ENCODE results near the gene KCNN1.
"Not testable (repeated sequence)": the region's sequence is repeated elsewhere in the genome, so short reads cannot be mapped to it uniquely, and the experiment has no call there.

The KCNN1 gene

DNA sequence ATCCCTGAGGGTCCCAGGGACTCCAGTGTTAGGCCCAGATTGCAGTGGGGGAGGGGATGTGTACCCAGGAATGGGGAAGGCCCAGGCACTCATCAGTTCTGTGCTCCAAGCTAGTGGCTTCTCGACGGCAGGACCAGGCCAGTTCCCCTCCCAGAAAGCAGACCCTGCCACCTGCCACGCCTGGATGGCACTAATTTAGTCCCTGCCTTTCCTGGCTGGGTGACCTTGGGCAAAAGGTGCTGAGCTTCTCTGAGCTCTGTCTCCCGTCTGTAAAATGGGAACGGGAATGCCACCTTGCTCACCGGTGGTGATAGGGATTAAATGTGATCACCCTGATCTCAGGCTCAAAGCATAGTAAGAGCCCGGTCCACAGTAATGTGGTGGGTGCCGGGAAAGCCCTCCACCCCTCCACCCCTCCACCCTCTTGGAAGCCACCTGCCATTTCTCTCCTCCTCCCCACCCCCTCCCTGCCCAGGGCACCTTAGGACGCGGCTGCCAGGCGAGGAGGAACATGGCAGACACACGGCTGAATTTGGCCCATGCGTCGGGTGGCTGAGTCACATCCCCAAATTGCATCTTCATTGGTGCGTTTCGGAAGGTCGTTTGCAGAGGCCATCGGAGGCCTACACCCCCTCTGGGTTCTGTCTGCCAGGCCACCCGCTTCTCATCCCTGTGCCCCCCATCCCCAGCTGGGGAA lies 2.3 kb downstream of the KCNN1 start:
- DNase-seq (ENCODE audit: low read depth in 2 of 2) = no peak

DNA sequence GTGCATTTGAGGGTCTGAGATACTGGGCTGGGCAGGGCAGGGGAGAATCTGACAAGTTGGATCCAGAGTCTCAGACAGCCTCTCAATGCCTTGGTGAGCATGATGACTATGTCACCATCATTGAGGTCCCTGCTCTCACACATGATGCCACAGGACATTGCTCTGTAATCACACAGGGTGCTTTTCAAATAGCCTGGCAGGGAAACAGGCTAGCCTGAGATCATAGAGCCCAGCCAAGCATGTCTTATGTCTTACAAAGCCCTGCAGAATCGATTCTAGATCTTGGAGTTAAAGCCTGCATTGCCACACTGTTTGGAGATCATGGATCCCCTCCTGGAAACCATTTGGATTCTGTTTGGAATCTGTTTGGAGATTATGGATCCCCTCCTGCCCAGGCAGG lies 5.3 kb downstream of the KCNN1 start:
- no peak for DNase-seq (ENCODE audit: low read depth in 2 of 2)

DNA sequence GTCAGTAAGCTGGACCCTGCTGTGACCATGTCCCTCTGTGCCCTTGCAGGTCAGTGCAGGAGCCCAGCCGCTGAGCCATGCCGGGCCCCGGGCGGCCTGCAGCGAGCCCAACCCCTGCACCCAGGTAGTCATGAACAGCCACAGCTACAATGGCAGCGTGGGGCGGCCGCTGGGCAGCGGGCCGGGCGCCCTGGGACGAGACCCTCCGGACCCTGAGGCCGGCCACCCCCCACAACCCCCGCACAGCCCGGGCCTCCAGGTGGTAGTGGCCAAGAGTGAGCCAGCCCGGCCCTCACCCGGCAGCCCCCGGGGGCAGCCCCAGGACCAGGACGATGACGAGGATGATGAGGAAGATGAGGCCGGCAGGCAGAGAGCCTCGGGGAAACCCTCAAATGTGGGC lies 6.9 kb downstream of the KCNN1 start:
- DNase-seq (ENCODE audit: low read depth in 2 of 2) = no peak

DNA sequence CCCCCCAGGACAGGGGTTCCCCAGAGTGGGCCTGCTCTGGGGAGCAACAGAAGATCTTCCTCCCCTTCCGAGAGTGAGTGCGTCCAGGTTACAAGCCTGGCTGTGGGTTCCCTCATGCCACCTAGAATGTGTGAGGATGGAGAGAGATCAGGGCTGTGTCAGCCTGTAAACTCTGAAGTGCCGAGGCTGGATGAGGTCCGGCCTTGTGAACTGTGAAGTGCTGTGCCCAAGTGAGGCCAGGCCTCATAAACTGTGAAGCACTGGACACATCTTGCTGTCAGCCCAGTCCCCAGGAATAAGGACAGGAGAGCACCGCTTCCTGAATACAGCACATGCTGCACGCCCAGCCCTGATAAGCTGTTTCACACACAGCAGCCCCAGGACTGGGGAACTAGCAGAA lies 7.6 kb downstream of the KCNN1 start:
- no peak for DNase-seq (ENCODE audit: low read depth in 2 of 2)

DNA sequence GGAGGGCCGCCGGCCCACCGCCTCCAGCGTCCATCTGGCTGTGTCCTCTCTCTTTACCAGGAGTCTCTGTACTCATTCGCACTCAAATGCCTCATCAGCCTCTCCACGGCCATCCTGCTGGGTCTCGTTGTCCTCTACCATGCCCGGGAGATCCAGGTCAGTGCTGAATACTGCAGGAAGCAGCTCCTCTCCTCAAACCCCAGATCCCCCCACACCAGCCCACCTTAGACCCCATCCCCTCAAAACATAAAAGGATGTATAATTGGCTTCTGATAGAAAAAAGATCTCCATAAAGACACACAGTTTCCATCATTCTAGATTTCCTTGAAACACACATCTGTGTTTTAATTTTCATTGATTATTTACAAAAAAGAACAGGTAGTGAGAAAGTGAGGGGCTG lies 8.1 kb downstream of the KCNN1 start:
- DNase-seq (ENCODE audit: low read depth in 2 of 2) = no peak

DNA sequence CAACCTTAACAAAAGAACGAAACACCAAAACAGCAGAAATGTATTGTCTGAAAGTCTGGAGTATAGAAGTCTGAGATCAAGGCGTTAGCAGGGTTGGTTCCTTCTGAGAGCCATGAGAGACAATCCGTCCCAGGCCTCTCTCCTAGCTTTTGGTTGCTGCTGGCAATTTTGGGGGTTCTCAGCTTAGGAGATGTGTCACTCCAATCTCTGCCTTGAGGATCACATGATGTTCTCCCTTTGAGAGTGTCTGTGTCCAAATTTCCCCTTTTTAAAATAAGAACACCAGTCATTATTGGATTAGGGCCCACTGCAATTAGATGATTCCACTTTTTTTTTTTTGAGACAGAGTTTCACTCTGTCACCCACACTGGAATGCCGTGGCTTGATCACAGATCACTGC lies 10.1 kb downstream of the KCNN1 start:
- DNase-seq (ENCODE audit: low read depth in 2 of 2) = no peak

DNA sequence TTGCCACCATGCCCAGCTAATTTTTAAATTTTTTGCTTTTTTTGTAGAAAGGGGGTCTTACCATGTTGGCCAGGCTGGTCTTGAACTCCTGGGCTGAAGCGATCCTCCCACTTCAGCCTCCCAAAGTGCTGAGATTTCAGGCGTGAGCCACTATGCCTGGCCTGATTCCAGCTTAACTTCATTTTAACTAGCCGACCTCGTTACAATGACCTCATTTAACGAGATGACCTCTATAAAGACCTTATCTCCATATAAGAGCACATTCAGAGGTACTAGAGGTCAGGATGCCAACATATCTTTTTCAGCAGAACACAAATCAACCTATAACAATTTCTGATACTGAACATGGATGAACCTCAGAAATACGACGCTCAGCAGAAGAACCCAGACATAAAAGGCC lies 10.6 kb downstream of the KCNN1 start:
- DNase-seq (ENCODE audit: low read depth in 2 of 2) = no peak

DNA sequence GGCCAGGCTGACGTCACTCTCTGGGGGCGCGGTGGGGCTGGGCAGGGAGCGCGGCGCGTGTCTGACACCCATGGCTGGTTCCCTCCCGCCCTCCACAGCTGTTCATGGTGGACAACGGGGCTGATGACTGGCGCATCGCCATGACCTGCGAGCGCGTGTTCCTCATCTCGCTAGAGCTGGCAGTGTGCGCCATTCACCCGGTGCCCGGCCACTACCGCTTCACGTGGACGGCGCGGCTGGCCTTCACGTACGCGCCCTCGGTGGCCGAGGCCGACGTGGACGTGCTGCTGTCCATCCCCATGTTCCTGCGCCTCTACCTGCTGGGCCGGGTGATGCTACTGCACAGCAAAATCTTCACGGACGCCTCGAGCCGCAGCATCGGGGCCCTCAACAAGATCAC lies 14.7 kb downstream of the KCNN1 start:
- DNase-seq (ENCODE audit: low read depth in 2 of 2) = no peak

DNA sequence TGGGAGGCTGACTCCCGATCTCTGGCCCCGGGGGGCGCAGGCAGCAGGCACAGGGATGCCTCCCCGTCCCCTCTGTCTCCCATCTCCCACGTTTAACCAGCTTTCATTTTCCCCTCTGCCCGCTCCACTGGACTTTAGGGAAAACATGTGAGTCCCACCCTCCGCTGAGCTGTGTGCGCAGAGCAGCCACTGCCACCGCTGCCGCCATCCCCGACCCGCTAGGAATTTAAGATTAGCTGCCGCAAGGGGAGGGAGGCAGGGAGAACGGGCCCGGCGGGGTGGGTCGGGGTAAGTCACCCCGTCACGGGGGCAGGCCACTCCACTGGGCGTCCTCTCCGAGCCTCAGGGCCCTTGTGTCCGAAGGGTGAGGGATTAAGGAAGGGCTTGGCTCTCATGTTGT lies 15.5 kb downstream of the KCNN1 start:
- no peak for DNase-seq (ENCODE audit: low read depth in 2 of 2)

DNA sequence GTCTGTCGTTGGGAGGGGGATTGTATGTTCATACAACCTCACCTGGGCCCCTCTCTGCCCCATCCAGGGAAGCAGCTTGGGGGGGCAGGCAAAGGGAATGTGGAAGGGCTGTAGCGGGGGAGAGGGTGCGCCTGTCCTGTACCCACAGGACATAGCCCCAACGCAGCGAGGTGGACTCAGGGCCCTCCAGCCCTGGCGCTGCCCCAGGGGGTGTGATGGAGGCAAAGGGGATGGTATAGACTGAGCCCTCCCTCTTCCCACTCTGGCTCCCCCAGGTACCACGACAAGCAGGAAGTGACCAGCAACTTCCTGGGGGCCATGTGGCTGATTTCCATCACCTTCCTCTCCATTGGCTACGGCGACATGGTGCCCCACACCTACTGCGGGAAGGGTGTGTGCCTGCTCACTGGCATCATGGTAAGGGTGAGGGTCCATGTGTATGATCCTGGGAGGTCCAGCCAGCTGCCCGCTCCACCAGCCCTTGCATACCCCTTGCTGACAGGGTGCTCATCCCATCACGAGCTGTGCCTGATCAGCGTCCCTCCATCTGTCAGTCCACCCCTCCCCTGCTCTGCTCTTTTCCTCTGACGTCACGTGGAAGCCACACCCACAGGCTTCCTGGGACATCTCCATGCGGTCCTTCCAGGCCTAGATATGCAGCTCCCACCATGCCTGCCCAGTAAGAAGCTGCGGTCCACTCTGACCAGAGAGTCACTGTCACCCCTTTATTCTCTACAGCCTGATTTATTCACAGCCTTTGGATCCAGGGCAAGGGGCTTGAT lies 18.3 kb downstream of the KCNN1 start:
- no peak for DNase-seq (ENCODE audit: low read depth in 2 of 2)

DNA sequence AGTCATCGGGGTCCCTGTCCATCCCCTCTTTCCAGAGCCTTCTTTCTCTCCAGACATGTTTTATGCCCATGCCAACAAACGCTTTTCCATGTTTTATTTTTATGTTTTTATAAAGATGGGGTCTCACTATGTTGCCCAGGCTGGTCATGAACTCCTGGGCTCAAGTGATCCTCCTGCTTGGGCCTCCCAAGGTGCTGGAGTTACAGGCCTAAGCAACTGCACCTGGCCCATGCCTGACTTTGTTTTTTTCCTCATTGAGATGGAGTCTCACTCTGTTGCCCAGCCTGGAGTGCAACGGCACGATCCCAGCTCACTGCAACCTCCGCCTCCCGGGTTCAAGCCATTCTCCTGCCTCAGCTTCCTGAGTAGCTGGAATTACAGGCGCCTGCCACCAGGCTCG lies 19.7 kb downstream of the KCNN1 start:
- DNase-seq (ENCODE audit: low read depth in 2 of 2) = not testable (repeated sequence)

DNA sequence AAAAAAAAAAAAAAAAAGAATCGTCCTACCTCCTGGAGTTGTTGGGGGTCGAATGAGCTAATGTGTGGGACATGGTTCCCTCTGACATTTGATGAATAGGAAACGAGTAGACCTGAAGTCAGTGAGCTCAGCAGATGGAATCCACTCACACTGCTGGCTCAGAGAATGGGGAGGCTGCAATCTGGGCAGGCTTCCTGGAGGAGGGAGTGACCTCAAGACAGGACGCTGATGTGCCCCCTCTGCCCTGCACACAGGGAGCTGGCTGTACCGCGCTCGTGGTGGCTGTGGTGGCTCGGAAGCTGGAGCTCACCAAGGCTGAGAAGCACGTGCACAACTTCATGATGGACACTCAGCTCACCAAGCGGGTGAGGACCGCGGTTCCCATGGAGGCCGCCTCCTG lies 21.3 kb downstream of the KCNN1 start:
- no peak for DNase-seq (ENCODE audit: low read depth in 2 of 2)

DNA sequence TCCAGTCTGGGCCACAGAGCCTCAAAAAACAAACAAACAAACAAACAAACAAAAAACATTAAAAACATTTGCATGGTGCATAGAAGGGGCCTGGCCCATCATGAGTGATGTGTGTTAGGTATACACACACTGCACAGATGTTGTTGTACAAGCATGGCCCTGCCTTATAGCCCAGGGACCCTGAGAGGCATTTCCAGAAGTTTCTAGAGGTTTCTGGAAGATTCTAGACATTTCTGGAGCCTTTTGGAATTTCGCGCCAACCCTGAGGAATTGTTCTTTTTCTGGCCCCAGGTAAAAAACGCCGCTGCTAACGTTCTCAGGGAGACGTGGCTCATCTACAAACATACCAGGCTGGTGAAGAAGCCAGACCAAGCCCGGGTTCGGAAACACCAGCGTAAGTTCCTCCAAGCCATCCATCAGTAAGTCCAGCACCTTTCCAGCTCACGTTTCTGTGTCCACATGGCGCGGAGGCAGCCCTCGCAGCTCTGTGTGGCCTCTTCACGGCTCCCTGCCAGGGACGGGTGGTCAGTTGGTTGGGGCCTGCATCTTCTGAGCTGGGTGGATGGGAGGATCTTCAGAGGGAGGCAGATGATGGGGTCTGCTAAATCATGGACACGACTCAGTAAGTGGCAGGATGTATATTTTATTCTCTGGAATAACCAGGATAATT lies 22.7 kb downstream of the KCNN1 start:
- no peak for DNase-seq (ENCODE audit: low read depth in 2 of 2)

DNA sequence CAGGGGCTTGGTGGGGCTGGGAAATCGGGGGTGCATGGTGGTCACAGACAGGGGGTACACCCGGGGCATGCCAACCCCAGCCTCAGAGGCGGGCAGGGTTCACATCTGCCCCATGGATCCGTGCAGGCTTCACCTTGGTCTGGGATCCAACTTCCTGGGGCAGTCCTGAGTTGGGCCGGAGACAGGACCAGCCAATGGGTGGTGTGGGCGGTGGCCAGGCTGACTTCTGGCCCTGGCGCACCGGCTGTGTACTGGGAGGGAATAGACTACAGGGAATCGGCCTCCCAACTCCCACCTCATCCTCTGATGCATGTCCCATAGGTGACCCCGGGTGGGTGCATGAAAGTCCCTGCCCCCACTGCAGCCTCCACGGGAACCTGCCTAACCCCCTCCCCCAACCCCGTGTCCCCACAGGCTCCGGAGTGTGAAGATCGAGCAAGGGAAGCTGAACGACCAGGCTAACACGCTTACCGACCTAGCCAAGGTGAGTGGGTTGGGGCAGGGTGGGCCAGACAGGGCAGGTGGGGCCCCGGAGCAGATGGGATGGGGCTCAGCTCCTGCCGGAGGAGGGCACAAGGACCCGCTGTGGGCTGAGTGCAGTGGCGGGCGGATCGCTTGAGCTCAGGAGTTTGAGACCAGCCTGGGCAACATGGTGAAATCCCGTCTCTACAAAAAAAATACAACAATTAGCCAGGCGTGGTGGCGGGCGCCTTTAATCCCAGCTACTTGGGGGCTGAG lies 26.3 kb downstream of the KCNN1 start:
- DNase-seq (ENCODE audit: low read depth in 2 of 2) = no peak

DNA sequence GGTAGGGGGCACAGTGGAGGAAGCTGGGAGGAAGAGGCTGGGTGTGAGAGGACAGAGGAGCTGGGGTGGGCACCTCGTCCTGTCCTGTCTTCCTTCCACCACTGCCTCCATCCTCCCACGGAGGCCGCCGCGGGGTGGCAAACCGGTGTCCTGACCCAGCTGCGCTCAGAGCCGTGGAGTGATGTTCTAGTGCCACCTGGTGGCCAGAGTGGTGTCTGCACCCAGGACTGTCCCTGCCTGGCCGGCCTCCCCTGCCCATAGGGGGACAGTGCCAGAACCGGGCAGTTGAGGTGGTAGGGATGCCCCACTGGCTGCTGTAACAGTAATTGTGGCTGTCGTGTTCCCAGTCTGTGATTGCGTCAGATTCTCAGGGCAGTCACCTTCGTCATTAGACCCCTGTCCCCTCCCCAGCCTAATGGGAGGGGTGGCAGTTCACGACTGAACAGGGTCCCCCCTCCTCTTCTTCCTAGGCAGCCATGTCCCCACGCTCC lies 30.0 kb downstream of the KCNN1 start:
- peak; percentile 66 to 70 for DNase-seq (ENCODE audit: low read depth in 2 of 2)

DNA sequence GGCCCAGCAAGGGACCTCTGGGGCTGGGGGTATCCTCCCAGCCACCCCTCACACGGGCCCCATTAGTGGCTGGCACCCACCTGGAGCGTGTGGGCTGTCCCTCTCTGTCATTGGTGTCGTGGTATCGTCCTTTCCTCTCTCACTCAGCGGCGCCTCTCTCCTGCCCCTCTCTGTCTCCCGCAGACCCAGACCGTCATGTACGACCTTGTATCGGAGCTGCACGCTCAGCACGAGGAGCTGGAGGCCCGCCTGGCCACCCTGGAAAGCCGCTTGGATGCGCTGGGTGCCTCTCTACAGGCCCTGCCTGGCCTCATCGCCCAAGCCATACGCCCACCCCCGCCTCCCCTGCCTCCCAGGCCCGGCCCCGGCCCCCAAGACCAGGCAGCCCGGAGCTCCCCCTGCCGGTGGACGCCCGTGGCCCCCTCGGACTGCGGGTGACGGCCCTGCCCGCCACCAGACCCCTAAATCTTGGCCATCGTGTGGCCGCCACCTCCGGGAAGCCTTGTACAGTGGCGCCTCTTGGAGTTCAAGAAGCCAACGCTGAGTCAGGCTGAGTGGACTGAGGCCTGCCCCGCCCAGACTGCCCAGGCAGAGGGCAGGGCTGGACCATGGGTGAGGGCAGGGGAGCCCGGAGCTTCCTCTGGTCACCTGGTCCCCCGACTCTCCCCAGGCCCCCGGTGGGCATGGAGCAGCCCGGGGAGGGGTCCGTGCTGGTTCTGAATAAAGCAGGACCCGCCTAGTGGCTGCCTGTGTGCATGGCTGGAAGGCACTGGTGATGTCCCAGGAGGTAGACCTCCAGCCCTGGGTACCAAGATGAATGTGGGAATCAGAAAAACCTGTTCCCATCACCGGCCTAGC lies 31.3 kb downstream of the KCNN1 start:
- no peak for DNase-seq (ENCODE audit: low read depth in 2 of 2)

DNA sequence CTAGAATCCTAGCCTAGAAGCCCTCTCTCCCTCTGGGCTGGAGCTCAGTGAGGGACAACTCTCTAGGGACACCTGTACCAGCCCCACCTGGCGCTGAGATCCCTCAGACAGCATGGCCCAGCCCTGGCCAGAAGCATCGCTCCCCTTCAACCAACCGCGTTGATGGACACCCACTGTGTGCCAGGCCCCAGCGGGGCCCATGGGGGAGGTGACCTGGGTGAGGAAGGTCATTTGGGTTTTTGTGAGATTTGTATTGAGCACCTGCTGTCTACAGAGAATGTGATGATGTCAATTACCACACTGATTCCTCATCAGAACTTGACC lies 31.9 kb downstream of the KCNN1 start:
- no peak for DNase-seq (ENCODE audit: low read depth in 2 of 2)

DNA sequence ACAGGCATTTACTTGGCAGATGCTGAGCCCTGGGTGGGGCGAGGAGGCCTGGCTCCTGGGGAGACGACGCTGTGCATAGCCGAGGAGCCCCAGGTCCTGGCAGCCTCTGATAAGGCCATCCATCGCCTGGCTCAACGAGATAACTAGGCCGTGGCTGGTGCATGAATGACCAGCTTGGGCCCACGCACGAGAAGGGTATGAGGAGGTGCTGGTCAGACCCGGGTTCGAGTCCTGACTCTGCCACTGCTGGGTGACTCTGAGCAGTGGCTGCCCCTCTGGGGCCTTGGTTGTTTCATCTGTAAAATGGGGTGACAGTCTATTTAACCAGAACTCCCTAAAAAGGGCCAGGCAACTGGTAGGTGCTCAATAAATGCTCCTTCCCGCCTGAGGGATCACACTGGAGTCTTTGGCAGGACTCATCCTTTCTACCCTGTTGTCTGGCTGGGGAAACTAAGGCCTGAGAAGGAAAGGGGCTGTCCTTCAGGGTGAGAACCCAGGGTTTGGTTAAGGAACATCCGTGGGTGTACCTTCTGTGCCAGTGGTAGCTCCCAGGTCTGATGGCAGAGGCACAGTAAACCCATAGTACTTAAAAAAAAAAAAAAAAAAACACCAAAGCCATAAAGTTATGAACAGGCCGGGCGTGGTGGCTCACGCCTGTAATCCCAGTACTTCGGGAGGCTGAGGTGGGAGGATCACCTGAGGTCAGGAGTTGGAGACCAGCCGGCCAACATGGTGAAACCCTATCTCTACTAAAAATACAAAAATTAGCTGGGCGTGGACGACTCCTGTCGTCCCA lies 33.0 kb downstream of the KCNN1 start:
- no peak for DNase-seq (ENCODE audit: low read depth in 2 of 2)

DNA sequence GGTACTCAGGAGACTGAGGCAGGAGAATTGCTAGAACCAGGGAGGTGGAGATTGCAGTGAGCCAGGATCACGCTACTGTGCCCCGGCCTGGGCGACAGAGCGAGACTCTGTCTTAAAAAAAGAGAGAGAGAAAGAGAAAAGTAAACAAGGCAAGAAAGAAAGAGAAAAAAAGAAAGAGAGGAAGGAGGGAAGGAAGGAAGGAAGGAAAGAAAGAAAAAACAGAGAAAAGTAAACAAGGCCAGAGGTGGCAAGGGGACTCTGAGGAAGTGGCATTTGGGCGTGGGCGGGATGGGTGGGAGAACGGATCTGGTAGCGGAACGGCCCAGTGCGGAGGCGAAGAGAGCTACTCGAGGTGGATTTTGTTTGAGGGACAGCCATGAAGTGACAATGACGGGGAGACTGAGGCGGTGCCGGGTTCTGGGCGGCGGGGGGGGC lies 33.6 kb downstream of the KCNN1 start:
- DNase-seq (ENCODE audit: low read depth in 2 of 2) = no peak
